ENCODE measurements around the gene LRG1.

The LRG1 gene

DNA sequence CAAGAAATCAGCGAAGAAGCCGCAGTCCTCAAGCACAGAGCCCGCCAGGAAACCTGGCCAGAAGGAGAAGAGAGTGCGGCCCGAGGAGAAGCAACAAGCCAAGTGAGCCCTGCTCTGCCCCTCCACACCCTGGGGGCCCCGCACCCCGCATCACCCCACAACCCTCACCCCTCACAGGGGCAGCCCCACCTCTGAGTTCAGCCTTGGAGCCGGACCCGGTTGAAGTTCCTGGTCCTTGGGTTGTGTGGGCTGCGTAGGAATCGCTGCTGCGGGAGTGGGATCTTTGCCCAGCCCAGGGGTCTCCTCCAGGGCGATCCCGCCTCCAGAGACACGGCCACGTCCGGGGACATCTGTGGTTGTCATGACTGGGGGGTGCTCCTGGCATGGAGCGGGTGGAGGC is 43.5 kb downstream of the LRG1 start:
- no peak overlapping the region for H3K4me3 ChIP-seq (ENCODE audit: low read depth, low read length)

DNA sequence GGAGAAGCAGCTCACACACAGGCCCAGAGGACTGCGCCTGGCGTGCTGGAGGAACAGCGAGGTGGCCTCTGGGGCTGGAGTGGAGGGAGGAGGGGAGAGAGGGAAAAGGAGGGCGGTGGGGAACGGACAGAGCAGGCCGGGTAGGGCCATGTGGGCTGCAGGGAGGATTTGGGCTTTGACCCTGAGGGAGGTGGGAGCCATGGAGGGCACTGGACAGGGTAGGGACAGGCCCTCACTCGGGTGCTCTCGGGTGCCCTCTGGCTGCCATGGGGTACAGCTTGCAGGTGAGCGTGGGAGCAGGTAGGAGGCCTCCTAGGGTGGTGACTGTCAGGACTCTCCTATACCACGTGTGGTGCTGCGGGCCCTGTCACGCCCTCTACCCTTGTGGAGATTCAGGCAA is 44.4 kb downstream of the LRG1 start:
- H3K4me3 ChIP-seq (ENCODE audit: low read depth, low read length) = no peak overlapping the region

GRCh38 chr19:4494691-4495064 is 45.2 kb downstream of the LRG1 start:
- H3K4me3 ChIP-seq (ENCODE audit: low read depth, low read length) = no peak overlapping the region

GRCh38 chr19:4493929-4494690 is 45.7 kb downstream of the LRG1 start:
- H3K4me3 ChIP-seq (ENCODE audit: low read depth, low read length) = no peak overlapping the region

DNA sequence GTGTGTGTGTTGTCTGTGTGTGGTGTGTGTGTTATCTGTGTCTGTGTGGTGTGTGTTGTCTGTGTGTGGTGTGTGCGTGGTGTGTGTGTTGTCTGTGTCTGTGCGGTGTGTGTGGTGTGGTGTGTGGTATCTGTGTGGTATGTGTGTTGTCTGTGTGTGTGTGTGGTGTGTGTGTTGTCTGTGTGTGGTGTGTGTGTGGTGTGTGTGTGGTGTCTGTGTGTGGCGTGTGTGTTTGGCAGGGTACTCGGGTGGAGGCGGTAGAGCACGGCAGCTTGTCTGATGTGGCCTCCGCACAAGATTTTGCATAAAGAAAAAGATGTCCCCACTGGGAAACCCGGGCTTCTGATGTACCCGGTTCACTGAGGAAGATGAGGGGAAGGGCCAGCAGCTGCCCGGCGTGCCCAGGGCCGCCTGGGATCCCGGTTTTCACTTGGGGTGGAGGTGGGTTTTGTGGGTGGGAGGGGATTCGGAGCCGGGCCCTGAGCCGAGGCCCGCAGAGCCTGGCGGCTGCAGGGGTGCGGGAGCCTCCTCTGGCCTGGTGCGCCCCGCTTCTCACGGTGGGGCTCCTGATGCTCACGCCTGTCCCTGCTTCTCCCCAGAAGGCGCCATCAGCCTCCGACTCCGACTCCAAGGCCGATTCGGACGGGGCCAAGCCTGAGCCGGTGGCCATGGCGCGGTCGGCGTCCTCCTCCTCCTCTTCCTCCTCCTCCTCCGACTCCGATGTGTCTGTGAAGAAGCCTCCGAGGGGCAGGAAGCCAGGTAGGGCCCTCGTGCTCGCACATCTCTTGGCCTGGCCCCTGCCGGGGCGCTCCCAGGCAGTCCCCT is 46.5 kb downstream of the LRG1 start:
- H3K4me3 ChIP-seq (ENCODE audit: low read depth, low read length) = no peak overlapping the region

- no peak overlapping the region for H3K4me3 ChIP-seq (ENCODE audit: low read depth, low read length)
These were observed 47.3 kb downstream of the LRG1 start for GRCh38 chr19:4492337-4493103.

DNA sequence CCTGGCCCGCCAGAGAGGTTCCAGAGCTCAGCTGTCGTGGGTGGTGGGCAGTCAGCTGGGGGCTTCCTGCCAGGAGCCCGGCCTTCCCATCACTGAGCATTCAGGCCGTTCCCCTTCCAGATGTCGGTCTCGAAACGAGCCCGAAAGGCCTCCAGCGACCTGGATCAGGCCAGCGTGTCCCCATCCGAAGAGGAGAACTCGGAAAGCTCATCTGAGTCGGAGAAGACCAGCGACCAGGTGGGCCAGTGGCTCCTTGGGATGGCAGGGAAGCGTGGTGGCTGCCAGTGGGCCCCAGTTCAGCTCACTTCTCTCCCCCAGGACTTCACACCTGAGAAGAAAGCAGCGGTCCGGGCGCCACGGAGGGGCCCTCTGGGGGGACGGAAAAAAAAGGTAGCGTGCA is 48.4 kb downstream of the LRG1 start:
- no peak overlapping the region for H3K4me3 ChIP-seq (ENCODE audit: low read depth, low read length)

DNA sequence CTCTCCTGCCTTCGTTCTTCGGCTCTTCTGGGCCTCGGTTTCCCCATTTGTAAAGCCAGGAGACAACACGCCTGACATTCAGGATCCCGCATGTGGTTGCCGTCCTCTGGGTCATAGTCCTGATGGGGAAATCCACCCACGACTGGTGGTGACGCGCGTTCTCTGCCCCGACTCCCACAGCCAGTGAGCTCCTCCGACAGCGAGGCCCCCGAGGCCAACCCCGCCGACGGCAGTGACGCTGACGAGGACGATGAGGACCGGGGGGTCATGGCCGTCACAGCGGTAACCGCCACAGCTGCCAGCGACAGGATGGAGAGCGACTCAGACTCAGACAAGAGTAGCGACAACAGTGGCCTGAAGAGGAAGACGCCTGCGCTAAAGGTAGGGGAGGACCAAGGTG is 51.3 kb downstream of the LRG1 start:
- no peak overlapping the region for H3K4me3 ChIP-seq (ENCODE audit: low read depth, low read length)

- H3K4me3 ChIP-seq (ENCODE audit: low read depth, low read length) = no peak overlapping the region
These were observed 52.3 kb downstream of the LRG1 start for GRCh38 chr19:4487572-4487971.
